ENCODE results near the gene ZG16B.

The ZG16B gene

GRCh38 chr16:2808181-2808580 is 21.9 kb upstream of the ZG16B start:
- DNase-seq = no peak

GRCh38 chr16:2809149-2809760 is 20.8 kb upstream of the ZG16B start:
- no peak for DNase-seq

GRCh38 chr16:2810651-2811050 is 19.5 kb upstream of the ZG16B start:
- DNase-seq = no peak

- DNase-seq = no peak
Measured at GRCh38 chr16:2811703-2812471, 18.2 kb upstream of the ZG16B start.

- peak; percentile 35 for DNase-seq
Measured at GRCh38 chr16:2813771-2814221, 16.3 kb upstream of the ZG16B start.

- no peak for DNase-seq
Measured at GRCh38 chr16:2814551-2815298, 15.4 kb upstream of the ZG16B start.

GRCh38 chr16:2815299-2815771 is 14.8 kb upstream of the ZG16B start:
- DNase-seq = no peak

- no peak for DNase-seq
Measured at GRCh38 chr16:2816751-2817339, 13.3 kb upstream of the ZG16B start, which contains the start of gene PRSS21. TSS of gene PRSS21 (plus strand) at chr16:2817237. CDS start at chr16:2817269, 32 bp downstream.

- DNase-seq = no peak
Measured at GRCh38 chr16:2817340-2818271, 12.5 kb upstream of the ZG16B start.

GRCh38 chr16:2818272-2818876 is 11.7 kb upstream of the ZG16B start:
- no peak for DNase-seq

- no peak for DNase-seq
Measured at GRCh38 chr16:2819179-2819938, 10.7 kb upstream of the ZG16B start.

GRCh38 chr16:2819939-2820835 is 9.9 kb upstream of the ZG16B start:
- DNase-seq = no peak

GRCh38 chr16:2820836-2821486 is 9.1 kb upstream of the ZG16B start:
- DNase-seq = no peak

- no peak for DNase-seq
Measured at GRCh38 chr16:2821487-2822157, 8.5 kb upstream of the ZG16B start.

- no peak for DNase-seq
Measured at GRCh38 chr16:2822158-2822495, 8.0 kb upstream of the ZG16B start.

- DNase-seq = peak; percentile 19
Measured at GRCh38 chr16:2822496-2822895, 7.6 kb upstream of the ZG16B start.

GRCh38 chr16:2824626-2825025 is 5.5 kb upstream of the ZG16B start:
- no peak for DNase-seq

GRCh38 chr16:2825049-2825742 is 4.9 kb upstream of the ZG16B start:
- no peak for DNase-seq

Data from inflammatory macrophage treated with lipopolysaccharide for 4 hours (primary cell).